ENCODE measurements around the gene PINLYP. TPM values are rescaled to one million over a fixed set of nuclear protein-coding genes. Genes with fewer than 3 reads are reported as not detected.
"Not testable (repeated sequence)": the region's sequence is repeated elsewhere in the genome, so short reads cannot be mapped to it uniquely, and the experiment has no call there.

Gene PINLYP
- total RNA-seq, 2 experiments from 2014 or later = 2.2 to 3.7 TPM

GRCh38 chr19:43597876-43598275, 22.3 kb downstream of the PINLYP start:
- Mint-ChIP-seq H3K27ac (peak overlapping the region; percentile 98), H3K27me3 (no peaks in the 10 kb centered on the region), H3K36me3 (peaks cover 28% of the 10 kb centered on the region), H3K4me1 (ENCODE audit: low read depth) (peaks cover 30% of the 10 kb centered on the region), H3K9me3 (no peaks in the 10 kb centered on the region), H3K4me3 (peak overlapping the region; percentile 94)
- ChIA-PET POLR2A (no interaction called here), CTCF (interaction anchor here (7.1 kb wide), 1 partner anchor 43 kb away, joined by 145 read pairs; no protein-coding TSS in a partner anchor)
- no peak for DNase-seq
- intact Hi-C loops (cut with micrococcal nuclease) = loop anchor here (2.0 kb wide), 2 partner anchors 71 to 73 kb away; no protein-coding TSS in a partner anchor

GRCh38 chr19:43598445-43599240, 23.0 kb downstream of the PINLYP start:
- no peak overlapping the region for H3K4me3 Mint-ChIP-seq
- peaks cover 25% of the 10 kb centered on the region for H3K4me1 Mint-ChIP-seq (ENCODE audit: low read depth)
- POLR2A ChIA-PET = no interaction called here
- H3K9me3 Mint-ChIP-seq = no peaks in the 10 kb centered on the region
- H3K27me3 Mint-ChIP-seq = no peaks in the 10 kb centered on the region
- CTCF ChIA-PET = interaction anchor here (7.1 kb wide), 1 partner anchor 44 kb away, joined by 145 read pairs; no protein-coding TSS in a partner anchor
- H3K36me3 Mint-ChIP-seq = peaks cover 21% of the 10 kb centered on the region
- no peak for DNase-seq
- intact Hi-C loops (cut with micrococcal nuclease) = no loop called here
- peak overlapping the region; percentile 98 for H3K27ac Mint-ChIP-seq

- Mint-ChIP-seq H3K4me3 (no peak overlapping the region), H3K36me3 (peaks cover 19% of the 10 kb centered on the region), H3K9me3 (no peaks in the 10 kb centered on the region), H3K27ac (no peak overlapping the region), H3K4me1 (ENCODE audit: low read depth) (peaks cover 21% of the 10 kb centered on the region), H3K27me3 (no peaks in the 10 kb centered on the region)
- POLR2A ChIA-PET = no interaction called here
- CTCF ChIA-PET = interaction anchor here (1.0 to 7.1 kb wide), 4 partner anchors 27 to 210 kb away, joined by 3 to 145 read pairs (median 4); no protein-coding TSS in a partner anchor
- intact Hi-C loops (cut with micrococcal nuclease) = no loop called here
- DNase-seq = no peak
Measured at GRCh38 chr19:43599635-43600295, 24.2 kb downstream of the PINLYP start.

- H3K4me3 Mint-ChIP-seq; POLR2A ChIA-PET; intact Hi-C loops (cut with micrococcal nuclease); H3K27ac Mint-ChIP-seq; H3K27me3 Mint-ChIP-seq; H3K9me3 Mint-ChIP-seq; DNase-seq: not testable (repeated sequence)
- CTCF ChIA-PET = interaction anchor here (1.0 to 1.4 kb wide), 3 partner anchors 26 to 209 kb away, joined by 3 to 6 read pairs (median 3); no protein-coding TSS in a partner anchor
- peaks cover 21% of the 10 kb centered on the region for H3K4me1 Mint-ChIP-seq (ENCODE audit: low read depth)
- H3K36me3 Mint-ChIP-seq = peaks cover 19% of the 10 kb centered on the region
Measured at GRCh38 chr19:43600326-43600725, 24.7 kb downstream of the PINLYP start.

GRCh38 chr19:43605875-43606568, 30.4 kb downstream of the PINLYP start:
- H3K27ac Mint-ChIP-seq = no peak overlapping the region
- H3K4me1 Mint-ChIP-seq (ENCODE audit: low read depth) = peaks cover 3% of the 10 kb centered on the region
- no peaks in the 10 kb centered on the region for H3K27me3 Mint-ChIP-seq
- no peaks in the 10 kb centered on the region for H3K9me3 Mint-ChIP-seq
- intact Hi-C loops (cut with micrococcal nuclease) = no loop called here
- H3K4me3 Mint-ChIP-seq = no peak overlapping the region
- CTCF ChIA-PET = interaction anchor here (1.3 to 1.4 kb wide), 2 partner anchors 10 to 51 kb away, joined by 3 to 6 read pairs; partner anchors contain the start of genes IRGQ and ZNF576
- DNase-seq = no peak
- POLR2A ChIA-PET = interaction anchor here (0.9 to 1.2 kb wide), 2 partner anchors 10 to 11 kb away, joined by 3 to 4 read pairs; partner anchors contain the start of genes IRGQ and ZNF576
- peaks cover 5% of the 10 kb centered on the region for H3K36me3 Mint-ChIP-seq

DNA sequence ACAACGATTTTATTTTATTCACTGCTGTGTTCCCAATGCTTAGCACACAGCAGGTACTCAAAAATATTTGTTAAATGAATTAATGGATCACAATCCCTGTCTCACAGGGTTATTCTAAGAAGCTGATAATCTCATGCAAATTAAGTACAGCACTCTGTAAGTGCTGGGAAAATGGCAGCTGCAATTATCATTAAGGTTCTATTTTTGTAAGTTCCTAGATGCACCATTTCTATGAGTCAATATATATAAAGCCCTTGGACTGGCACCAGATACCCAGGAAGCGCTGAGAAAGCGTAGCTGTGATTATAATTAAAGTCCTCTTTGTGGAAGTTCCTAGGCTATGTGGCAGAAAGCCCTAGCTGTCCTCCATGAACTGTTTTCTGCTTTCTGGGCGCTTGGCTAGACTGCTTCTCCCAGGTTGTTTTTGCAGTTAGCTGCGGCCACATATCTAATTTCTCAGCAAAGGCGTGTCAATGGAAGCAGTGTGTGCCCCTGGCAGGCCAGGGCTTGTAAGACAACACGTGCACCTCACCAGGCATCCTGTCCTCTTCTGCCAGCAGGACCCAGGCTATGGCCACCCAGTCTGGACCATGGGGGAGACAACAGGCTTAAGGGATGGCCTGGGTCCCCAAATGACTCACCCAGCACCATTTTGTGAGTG, 31.1 kb downstream of the PINLYP start:
- Mint-ChIP-seq H3K27me3 (no peaks in the 10 kb centered on the region), H3K36me3 (peaks cover 5% of the 10 kb centered on the region), H3K4me3 (no peak overlapping the region), H3K4me1 (ENCODE audit: low read depth) (peaks cover 3% of the 10 kb centered on the region), H3K27ac (no peak overlapping the region), H3K9me3 (no peaks in the 10 kb centered on the region)
- no peak for DNase-seq
- ChIA-PET POLR2A (interaction anchor here (1.2 kb wide), 1 partner anchor 10 kb away, joined by 4 read pairs; the partner anchor contains the start of genes IRGQ and ZNF576), CTCF (interaction anchor here (1.3 to 1.4 kb wide), 2 partner anchors 11 to 52 kb away, joined by 3 to 6 read pairs; partner anchors contain the start of genes IRGQ and ZNF576)
- intact Hi-C loops (cut with micrococcal nuclease) = no loop called here

DNA sequence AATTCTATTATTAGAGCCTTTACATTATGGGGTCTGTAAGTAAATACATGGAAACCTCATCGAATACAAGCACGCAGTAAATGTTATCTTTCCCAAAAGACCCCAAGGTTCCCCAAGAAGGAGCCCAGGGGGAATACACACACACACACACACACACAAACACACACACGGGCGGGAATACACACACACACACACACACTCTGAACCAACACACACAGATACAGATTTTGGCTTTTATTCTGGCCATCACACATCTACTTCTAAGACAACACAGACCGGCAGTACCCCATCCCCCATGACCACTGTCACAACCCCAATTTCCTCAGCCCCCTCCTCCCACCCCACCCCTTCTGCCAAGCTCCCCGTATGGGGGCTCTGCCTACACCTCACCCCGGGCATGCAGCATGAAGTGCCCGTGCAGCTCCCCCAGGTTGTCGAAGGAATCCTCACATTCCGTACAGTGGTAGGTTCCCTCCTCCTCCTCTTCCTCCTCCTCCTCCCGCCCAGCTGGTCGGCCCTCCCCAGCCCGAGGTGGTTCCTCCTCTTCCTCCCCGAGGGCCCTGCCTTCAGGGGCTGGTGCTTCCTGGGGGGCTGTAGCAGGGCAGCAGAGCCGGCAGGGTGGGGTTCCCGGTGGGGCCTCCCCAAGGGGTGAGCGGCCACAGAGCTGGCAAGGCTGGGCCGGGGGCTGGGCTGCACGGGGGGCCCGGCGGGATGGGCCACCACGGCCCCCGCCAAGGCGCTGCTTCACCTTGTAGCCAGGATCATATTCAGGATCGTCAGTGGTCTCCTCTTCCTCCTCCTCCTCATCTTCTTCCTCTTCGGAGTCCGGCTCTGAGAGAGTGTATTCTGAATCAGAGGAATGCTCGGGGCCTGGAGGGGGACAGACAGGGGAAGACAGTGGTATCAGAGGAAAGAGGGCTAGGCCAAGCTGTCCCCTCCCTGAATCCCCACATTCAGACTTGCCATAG, 31.9 kb downstream of the PINLYP start:
- intact Hi-C loops (cut with micrococcal nuclease) = no loop called here
- Mint-ChIP-seq H3K9me3 (no peaks in the 10 kb centered on the region), H3K4me1 (ENCODE audit: low read depth) (peaks cover 3% of the 10 kb centered on the region), H3K36me3 (peaks cover 5% of the 10 kb centered on the region), H3K27ac (no peak overlapping the region), H3K4me3 (no peak overlapping the region), H3K27me3 (no peaks in the 10 kb centered on the region)
- CTCF ChIA-PET = interaction anchor here (1.0 to 1.4 kb wide), 2 partner anchors 13 to 52 kb away, joined by 3 to 6 read pairs; no protein-coding TSS in a partner anchor
- DNase-seq = no peak
- POLR2A ChIA-PET = interaction anchor here (1.2 kb wide), 1 partner anchor 11 kb away, joined by 4 read pairs; the partner anchor contains the start of genes IRGQ and ZNF576

DNA sequence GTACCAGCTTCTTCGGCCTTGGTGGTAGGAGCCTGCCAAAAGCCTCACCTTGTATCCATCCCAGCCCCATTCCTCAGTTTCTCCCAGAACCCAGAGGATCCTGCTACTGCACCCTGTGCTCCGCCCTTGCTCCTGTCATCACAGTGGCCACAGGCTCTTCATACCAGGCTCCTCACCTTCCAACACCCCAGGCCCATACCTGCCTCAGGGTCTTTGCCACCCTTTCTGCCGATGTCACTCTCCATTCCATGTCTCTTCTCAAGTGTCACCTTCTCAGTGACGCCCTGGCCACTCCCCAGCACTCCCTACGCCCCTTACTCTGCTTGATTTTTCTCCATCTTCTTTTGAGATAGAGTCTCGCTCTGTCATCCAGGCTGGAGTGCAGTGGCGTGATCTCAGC, 34.3 kb downstream of the PINLYP start:
- Mint-ChIP-seq H3K36me3 (peaks cover 6% of the 10 kb centered on the region), H3K27ac (no peak overlapping the region), H3K4me3 (no peak overlapping the region), H3K9me3 (no peaks in the 10 kb centered on the region), H3K27me3 (no peaks in the 10 kb centered on the region), H3K4me1 (ENCODE audit: low read depth) (peaks cover 3% of the 10 kb centered on the region)
- DNase-seq = no peak
- ChIA-PET CTCF (no interaction called here), POLR2A (no interaction called here)
- intact Hi-C loops (cut with micrococcal nuclease) = no loop called here

GRCh38 chr19:43610493-43610892, 34.9 kb downstream of the PINLYP start:
- Mint-ChIP-seq H3K4me1 (ENCODE audit: low read depth) (peaks cover 3% of the 10 kb centered on the region), H3K27ac (peak overlapping the region; percentile 30), H3K27me3 (no peaks in the 10 kb centered on the region), H3K4me3 (no peak overlapping the region), H3K36me3 (peaks cover 6% of the 10 kb centered on the region), H3K9me3 (no peaks in the 10 kb centered on the region)
- intact Hi-C loops (cut with micrococcal nuclease) = no loop called here
- POLR2A ChIA-PET = no interaction called here
- CTCF ChIA-PET = no interaction called here
- DNase-seq = no peak

DNA sequence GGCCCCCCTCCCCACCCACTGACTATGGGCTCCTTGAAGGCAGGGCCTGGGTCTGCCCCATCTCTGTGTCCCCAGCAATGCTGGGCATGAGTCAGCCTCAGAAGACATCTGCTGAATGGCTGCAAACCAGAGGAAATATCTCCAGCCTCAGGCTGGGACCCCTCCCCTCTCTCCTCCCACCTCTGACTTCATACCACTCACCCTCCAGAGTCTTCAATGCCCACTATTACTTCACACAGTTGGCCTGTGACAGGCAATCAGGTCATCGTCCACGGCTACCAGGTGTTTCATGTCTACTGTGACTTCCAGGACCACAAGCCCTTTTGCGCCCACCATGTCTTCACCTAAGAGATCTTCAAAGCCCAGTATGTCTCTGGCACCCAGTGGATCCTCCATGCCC, 36.2 kb downstream of the PINLYP start, which contains the start of gene SRRM5:
SRRM5 (plus strand) TSS at position 301 of the 400 bp plus-strand sequence; CDS start at position 335, 34 bp downstream.
- POLR2A ChIA-PET = no interaction called here
- Mint-ChIP-seq H3K4me3 (no peak within 1 kb of the TSS), H3K4me1 (ENCODE audit: low read depth) (peaks cover 3% of the 10 kb centered on the region), H3K9me3 (no peaks in the 10 kb centered on the region), H3K27me3 (no peaks in the 10 kb centered on the region), H3K27ac (peak within 1 kb of the TSS; percentile 30), H3K36me3 (peaks cover 6% of the 10 kb centered on the region)
- CTCF ChIA-PET = no interaction called here
- DNase-seq = no peak
- intact Hi-C loops (cut with micrococcal nuclease) = no loop called here
